OCI-LY3 (cell line): Measurements from ENCODE around the gene MYH15.

ENCODE experiments used
- EZH2phosphoT487 ChIP-seq: fragments of 200-600 bp; shearing (Covaris generic); IDR thresholded peaks from 2 replicates; pipeline ENCODE4 v1.6.1; 2018; ENCODE audit warnings: antibody characterized with exemption, mixed run types, low read depth
- TF ChIP-seq, protein P1 (sequence below): fragments of 200-600, 300-600 bp; sonication (generic); IDR thresholded peaks from 2 replicates; pipeline ENCODE4 v1.5.1; 2014; ENCODE audit warnings: antibody characterized with exemption, low read length, low read depth

- TF ChIP-seq, protein P1, sequence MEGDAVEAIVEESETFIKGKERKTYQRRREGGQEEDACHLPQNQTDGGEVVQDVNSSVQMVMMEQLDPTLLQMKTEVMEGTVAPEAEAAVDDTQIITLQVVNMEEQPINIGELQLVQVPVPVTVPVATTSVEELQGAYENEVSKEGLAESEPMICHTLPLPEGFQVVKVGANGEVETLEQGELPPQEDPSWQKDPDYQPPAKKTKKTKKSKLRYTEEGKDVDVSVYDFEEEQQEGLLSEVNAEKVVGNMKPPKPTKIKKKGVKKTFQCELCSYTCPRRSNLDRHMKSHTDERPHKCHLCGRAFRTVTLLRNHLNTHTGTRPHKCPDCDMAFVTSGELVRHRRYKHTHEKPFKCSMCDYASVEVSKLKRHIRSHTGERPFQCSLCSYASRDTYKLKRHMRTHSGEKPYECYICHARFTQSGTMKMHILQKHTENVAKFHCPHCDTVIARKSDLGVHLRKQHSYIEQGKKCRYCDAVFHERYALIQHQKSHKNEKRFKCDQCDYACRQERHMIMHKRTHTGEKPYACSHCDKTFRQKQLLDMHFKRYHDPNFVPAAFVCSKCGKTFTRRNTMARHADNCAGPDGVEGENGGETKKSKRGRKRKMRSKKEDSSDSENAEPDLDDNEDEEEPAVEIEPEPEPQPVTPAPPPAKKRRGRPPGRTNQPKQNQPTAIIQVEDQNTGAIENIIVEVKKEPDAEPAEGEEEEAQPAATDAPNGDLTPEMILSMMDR, result no peak
- TF ChIP-seq EZH2phosphoT487, result no peak
Observed at GRCh38 chr3:108546247-108546646, 35.9 kb upstream of the MYH15 start.
